Endothelial cell of umbilical vein (primary cell): Measurements from ENCODE around the gene RAB20.

Experiments used
- EZH2 ChIP-seq: IDR thresholded peaks from 2 replicates; pipeline ENCODE4 v1.6.1; 2012; ENCODE audit warnings: borderline replicate concordance, low read depth, mild to moderate bottlenecking, moderate library complexity, low read length, inconsistent platforms; ENCODE audit not compliant: severe bottlenecking
- GATA2 ChIP-seq: IDR thresholded peaks from 2 replicates; pipeline ENCODE4 v1.7.0; 2011; ENCODE audit warnings: low read depth, mild to moderate bottlenecking, moderate library complexity, mixed read lengths, low read length; ENCODE audit not compliant: insufficient read length, insufficient read depth
- MAX ChIP-seq: IDR thresholded peaks from 2 replicates; pipeline ENCODE4 v1.6.1; 2011; ENCODE audit not compliant: insufficient read depth, insufficient read length
- POLR2A ChIP-seq: IDR thresholded peaks from 2 replicates; pipeline ENCODE4 v1.6.1; 2012; ENCODE audit warnings: low read depth, mild to moderate bottlenecking, control low read depth, low read length
- POLR2AphosphoS5 ChIP-seq: IDR thresholded peaks from 2 replicates; pipeline ENCODE4 v1.6.1; 2012; ENCODE audit warnings: low read depth, mild to moderate bottlenecking, control low read depth, low read length, moderate library complexity; ENCODE audit not compliant: insufficient read depth
- TF ChIP-seq, protein P1 (sequence below), 2 donors: IDR thresholded peaks; 1 replicate in 1 of 2; 2 replicates in 1 of 2; pipeline ENCODE4 v1.5.1; 2011; ENCODE audit warnings: low read length in 2 of 2, mild to moderate bottlenecking in 2 of 2, moderate library complexity in 2 of 2, control low read depth in 1 of 2, inconsistent platforms in 1 of 2, low read depth in 1 of 2; ENCODE audit not compliant: insufficient read depth in 1 of 2; ENCODE audit errors: extremely low read depth in 1 of 2

- no peak for TF ChIP-seq EZH2
- TF ChIP-seq, protein P1, sequence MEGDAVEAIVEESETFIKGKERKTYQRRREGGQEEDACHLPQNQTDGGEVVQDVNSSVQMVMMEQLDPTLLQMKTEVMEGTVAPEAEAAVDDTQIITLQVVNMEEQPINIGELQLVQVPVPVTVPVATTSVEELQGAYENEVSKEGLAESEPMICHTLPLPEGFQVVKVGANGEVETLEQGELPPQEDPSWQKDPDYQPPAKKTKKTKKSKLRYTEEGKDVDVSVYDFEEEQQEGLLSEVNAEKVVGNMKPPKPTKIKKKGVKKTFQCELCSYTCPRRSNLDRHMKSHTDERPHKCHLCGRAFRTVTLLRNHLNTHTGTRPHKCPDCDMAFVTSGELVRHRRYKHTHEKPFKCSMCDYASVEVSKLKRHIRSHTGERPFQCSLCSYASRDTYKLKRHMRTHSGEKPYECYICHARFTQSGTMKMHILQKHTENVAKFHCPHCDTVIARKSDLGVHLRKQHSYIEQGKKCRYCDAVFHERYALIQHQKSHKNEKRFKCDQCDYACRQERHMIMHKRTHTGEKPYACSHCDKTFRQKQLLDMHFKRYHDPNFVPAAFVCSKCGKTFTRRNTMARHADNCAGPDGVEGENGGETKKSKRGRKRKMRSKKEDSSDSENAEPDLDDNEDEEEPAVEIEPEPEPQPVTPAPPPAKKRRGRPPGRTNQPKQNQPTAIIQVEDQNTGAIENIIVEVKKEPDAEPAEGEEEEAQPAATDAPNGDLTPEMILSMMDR (IDR thresholded peaks at IDR 0.05; ENCODE audit: extremely low read depth in 1 of 2, insufficient read depth in 1 of 2, low read depth in 1 of 2, low read length in 2 of 2), result no peak
- TF ChIP-seq POLR2AphosphoS5, result no peak
- TF ChIP-seq POLR2A, result no peak
- TF ChIP-seq MAX, result no peak
- TF ChIP-seq GATA2, result no peak
These were observed 52.0 kb downstream of the RAB20 start for GRCh38 chr13:110509478-110509926.
